ENCODE data around the gene SLAMF7. TPM values are rescaled to one million over a fixed set of nuclear protein-coding genes. Genes with fewer than 3 reads are reported as not detected.

SLAMF7 gene
- polyA plus RNA-seq, 2 of the 4 experiments (the other 2 are of a cell fraction), result 0.57 to 1.8 TPM

DNA sequence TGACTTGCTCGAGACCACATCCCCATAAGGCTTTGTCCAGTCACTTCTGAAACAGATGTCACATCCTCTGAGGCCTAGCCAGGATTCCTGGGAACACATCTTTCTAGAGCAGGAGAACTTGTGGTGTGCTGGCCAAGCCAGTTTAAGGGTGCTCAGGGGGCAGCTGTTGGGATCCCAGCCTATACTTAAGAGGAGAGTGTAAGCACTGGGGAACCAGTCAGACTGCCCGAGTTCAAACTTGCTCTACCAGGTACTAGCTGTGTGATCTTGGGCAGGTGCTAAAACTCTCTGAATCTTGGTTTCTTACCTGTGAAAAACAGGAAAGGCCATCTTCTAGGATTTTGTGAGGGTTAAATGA lies 41.3 kb downstream of the SLAMF7 start:
- 55% methylated on average over 2 of the region's 2 CpGs for WGBS (ENCODE audit: missing lambda C conversion rate)
- Histone ChIP-seq H3K27ac (no peak overlapping the region), H3K4me1 (no peaks in the 10 kb centered on the region), H3K9me3 (no peaks in the 10 kb centered on the region), H3K4me3 (no peak overlapping the region), H3K4me2 (no peak overlapping the region)
- FAIRE-seq (no peak), DNase-seq (ENCODE audit: low read depth in 1 of 2, low spot score in 1 of 2) (no peak), ATAC-seq (peak; percentile 10 to 21; a peak in 3 of 6 replicates)
- ChIA-PET POLR2A (no interaction called here), CTCF (interaction anchor here (0.6 to 2.3 kb wide), 17 partner anchors 9 to 210 kb away, joined by 3 to 13 read pairs (median 5); no protein-coding TSS in a partner anchor)
- TF ChIP-seq SREBF2 (IDR thresholded peaks at IDR 0.05) (no peak), JUNB (IDR thresholded peaks at IDR 0.05) (no peak)

DNA sequence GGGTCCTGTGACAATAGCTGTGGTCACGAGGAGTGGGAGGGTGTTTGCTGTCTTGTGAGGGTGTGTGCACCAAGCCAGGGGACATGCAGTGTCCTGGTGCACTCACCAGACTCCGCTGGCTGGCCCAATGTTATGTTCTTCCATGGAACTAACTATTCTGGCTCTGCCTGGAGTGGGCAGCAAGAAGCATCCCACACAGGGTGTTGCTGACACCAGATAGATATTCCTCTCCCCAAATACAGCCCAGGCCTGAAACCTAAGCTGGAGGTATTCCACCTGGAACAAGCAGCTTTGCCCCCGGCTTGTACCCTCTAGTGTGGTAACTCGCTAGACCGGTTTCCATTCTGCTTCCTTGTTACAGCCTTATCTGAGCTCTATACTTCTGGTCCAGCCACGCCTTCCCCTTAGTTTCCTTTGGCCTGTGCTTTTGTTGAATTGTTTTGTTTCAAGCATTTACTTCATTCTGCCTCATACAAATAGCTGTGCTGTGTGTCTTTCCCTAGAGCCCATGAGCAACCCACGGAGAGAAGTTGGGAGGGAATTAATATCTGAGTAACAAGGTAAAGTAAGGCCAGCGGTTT lies 42.2 kb downstream of the SLAMF7 start:
- ChIA-PET POLR2A (no interaction called here), CTCF (interaction anchor here (0.6 to 2.3 kb wide), 6 partner anchors 8 to 210 kb away, joined by 3 to 11 read pairs (median 3); no protein-coding TSS in a partner anchor)
- FAIRE-seq (no peak), DNase-seq (ENCODE audit: low read depth in 1 of 2, low spot score in 1 of 2) (no peak), ATAC-seq (no peak; a peak in 1 of 6 replicates)
- TF ChIP-seq FOXS1 (CRISPR knock-in tag; IDR thresholded peaks at IDR 0.05) (no peak), JUN (IDR thresholded peaks at IDR 0.05) (no peak), CBX2 (IDR thresholded peaks at IDR 0.05; ENCODE audit: borderline replicate concordance, low read depth) (no peak), NR3C1 (IDR thresholded peaks at IDR 0.05) (no peak), HOXB13 (CRISPR knock-in tag; IDR thresholded peaks at IDR 0.05; ENCODE audit: low read depth) (no peak), PHF8 (IDR thresholded peaks at IDR 0.05; ENCODE audit: borderline replicate concordance, low read depth) (no peak), EHF (CRISPR knock-in tag; IDR thresholded peaks at IDR 0.05) (no peak), FOSL2 (IDR thresholded peaks at IDR 0.05) (no peak), FOSL2 (CRISPR knock-in tag; IDR thresholded peaks at IDR 0.05) (no peak), CEBPB (IDR thresholded peaks at IDR 0.05) (no peak), CHD4 (IDR thresholded peaks at IDR 0.05; ENCODE audit: borderline replicate concordance) (no peak), RARB (CRISPR knock-in tag; IDR thresholded peaks at IDR 0.05) (no peak), FOSB (CRISPR knock-in tag; IDR thresholded peaks at IDR 0.05) (no peak), ZFP36 (IDR thresholded peaks at IDR 0.05; ENCODE audit: borderline replicate concordance, partially characterized antibody) (no peak)
- TF ChIP-seq, protein P1, sequence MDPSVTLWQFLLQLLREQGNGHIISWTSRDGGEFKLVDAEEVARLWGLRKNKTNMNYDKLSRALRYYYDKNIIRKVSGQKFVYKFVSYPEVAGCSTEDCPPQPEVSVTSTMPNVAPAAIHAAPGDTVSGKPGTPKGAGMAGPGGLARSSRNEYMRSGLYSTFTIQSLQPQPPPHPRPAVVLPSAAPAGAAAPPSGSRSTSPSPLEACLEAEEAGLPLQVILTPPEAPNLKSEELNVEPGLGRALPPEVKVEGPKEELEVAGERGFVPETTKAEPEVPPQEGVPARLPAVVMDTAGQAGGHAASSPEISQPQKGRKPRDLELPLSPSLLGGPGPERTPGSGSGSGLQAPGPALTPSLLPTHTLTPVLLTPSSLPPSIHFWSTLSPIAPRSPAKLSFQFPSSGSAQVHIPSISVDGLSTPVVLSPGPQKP (IDR thresholded peaks at IDR 0.05; ENCODE audit: low read depth, low read length), result no peak
- TF ChIP-seq, protein P2, sequence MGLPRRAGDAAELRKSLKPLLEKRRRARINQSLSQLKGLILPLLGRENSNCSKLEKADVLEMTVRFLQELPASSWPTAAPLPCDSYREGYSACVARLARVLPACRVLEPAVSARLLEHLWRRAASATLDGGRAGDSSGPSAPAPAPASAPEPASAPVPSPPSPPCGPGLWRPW (IDR thresholded peaks at IDR 0.05), result no peak
- TF ChIP-seq, protein P3, sequence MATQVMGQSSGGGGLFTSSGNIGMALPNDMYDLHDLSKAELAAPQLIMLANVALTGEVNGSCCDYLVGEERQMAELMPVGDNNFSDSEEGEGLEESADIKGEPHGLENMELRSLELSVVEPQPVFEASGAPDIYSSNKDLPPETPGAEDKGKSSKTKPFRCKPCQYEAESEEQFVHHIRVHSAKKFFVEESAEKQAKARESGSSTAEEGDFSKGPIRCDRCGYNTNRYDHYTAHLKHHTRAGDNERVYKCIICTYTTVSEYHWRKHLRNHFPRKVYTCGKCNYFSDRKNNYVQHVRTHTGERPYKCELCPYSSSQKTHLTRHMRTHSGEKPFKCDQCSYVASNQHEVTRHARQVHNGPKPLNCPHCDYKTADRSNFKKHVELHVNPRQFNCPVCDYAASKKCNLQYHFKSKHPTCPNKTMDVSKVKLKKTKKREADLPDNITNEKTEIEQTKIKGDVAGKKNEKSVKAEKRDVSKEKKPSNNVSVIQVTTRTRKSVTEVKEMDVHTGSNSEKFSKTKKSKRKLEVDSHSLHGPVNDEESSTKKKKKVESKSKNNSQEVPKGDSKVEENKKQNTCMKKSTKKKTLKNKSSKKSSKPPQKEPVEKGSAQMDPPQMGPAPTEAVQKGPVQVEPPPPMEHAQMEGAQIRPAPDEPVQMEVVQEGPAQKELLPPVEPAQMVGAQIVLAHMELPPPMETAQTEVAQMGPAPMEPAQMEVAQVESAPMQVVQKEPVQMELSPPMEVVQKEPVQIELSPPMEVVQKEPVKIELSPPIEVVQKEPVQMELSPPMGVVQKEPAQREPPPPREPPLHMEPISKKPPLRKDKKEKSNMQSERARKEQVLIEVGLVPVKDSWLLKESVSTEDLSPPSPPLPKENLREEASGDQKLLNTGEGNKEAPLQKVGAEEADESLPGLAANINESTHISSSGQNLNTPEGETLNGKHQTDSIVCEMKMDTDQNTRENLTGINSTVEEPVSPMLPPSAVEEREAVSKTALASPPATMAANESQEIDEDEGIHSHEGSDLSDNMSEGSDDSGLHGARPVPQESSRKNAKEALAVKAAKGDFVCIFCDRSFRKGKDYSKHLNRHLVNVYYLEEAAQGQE (IDR thresholded peaks at IDR 0.05), result no peak
- TF ChIP-seq, protein P4, sequence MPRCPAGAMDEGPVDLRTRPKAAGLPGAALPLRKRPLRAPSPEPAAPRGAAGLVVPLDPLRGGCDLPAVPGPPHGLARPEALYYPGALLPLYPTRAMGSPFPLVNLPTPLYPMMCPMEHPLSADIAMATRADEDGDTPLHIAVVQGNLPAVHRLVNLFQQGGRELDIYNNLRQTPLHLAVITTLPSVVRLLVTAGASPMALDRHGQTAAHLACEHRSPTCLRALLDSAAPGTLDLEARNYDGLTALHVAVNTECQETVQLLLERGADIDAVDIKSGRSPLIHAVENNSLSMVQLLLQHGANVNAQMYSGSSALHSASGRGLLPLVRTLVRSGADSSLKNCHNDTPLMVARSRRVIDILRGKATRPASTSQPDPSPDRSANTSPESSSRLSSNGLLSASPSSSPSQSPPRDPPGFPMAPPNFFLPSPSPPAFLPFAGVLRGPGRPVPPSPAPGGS (IDR thresholded peaks at IDR 0.05), result no peak
- TF ChIP-seq, protein P5, sequence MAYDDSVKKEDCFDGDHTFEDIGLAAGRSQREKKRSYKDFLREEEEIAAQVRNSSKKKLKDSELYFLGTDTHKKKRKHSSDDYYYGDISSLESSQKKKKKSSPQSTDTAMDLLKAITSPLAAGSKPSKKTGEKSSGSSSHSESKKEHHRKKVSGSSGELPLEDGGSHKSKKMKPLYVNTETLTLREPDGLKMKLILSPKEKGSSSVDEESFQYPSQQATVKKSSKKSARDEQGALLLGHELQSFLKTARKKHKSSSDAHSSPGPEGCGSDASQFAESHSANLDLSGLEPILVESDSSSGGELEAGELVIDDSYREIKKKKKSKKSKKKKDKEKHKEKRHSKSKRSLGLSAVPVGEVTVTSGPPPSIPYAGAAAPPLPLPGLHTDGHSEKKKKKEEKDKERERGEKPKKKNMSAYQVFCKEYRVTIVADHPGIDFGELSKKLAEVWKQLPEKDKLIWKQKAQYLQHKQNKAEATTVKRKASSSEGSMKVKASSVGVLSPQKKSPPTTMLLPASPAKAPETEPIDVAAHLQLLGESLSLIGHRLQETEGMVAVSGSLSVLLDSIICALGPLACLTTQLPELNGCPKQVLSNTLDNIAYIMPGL (CRISPR knock-in tag; IDR thresholded peaks at IDR 0.05; ENCODE audit: borderline replicate concordance), result no peak
- TF ChIP-seq, protein P6, sequence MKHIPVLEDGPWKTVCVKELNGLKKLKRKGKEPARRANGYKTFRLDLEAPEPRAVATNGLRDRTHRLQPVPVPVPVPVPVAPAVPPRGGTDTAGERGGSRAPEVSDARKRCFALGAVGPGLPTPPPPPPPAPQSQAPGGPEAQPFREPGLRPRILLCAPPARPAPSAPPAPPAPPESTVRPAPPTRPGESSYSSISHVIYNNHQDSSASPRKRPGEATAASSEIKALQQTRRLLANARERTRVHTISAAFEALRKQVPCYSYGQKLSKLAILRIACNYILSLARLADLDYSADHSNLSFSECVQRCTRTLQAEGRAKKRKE (CRISPR knock-in tag; IDR thresholded peaks at IDR 0.05; ENCODE audit: low read depth), result no peak
- TF ChIP-seq, protein P7, sequence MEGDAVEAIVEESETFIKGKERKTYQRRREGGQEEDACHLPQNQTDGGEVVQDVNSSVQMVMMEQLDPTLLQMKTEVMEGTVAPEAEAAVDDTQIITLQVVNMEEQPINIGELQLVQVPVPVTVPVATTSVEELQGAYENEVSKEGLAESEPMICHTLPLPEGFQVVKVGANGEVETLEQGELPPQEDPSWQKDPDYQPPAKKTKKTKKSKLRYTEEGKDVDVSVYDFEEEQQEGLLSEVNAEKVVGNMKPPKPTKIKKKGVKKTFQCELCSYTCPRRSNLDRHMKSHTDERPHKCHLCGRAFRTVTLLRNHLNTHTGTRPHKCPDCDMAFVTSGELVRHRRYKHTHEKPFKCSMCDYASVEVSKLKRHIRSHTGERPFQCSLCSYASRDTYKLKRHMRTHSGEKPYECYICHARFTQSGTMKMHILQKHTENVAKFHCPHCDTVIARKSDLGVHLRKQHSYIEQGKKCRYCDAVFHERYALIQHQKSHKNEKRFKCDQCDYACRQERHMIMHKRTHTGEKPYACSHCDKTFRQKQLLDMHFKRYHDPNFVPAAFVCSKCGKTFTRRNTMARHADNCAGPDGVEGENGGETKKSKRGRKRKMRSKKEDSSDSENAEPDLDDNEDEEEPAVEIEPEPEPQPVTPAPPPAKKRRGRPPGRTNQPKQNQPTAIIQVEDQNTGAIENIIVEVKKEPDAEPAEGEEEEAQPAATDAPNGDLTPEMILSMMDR (IDR thresholded peaks at IDR 0.05), result no peak
- Histone ChIP-seq H3K4me1 (no peaks in the 10 kb centered on the region), H3K9me3 (no peaks in the 10 kb centered on the region), H3K4me2 (no peak overlapping the region), H3K27ac (no peak overlapping the region), H3K4me3 (no peak overlapping the region)
- WGBS (ENCODE audit: missing lambda C conversion rate), result 71% methylated on average over 8 of the region's 8 CpGs

Data from A549 (cell line).